Osteoblast (primary cell): Measurements from ENCODE around the gene MAPKAP1. TPM values are rescaled to one million over a fixed set of nuclear protein-coding genes. Genes with fewer than 3 reads are reported as not detected.
"Not testable (repeated sequence)": the region's sequence is repeated elsewhere in the genome, so short reads cannot be mapped to it uniquely, and the experiment has no call there.

ENCODE experiments used
- DNase-seq: peaks from one replicate; pipeline ENCODE4 v3.0.0; 2011; ENCODE audit warnings: low spot score, mixed read lengths; ENCODE audit not compliant: insufficient read length; ENCODE audit errors: missing footprints
- H2AFZ ChIP-seq: 2 replicates; pipeline ENCODE4 v1.6.0; 2011; ENCODE audit warnings: mild to moderate bottlenecking, low read length
- H3K27ac ChIP-seq: 2 replicates; pipeline ENCODE4 v1.5.1; 2011; ENCODE audit warnings: mild to moderate bottlenecking, low read depth, low read length, moderate library complexity
- H3K27me3 ChIP-seq: 2 replicates; pipeline ENCODE4 v1.6.0; 2012; ENCODE audit warnings: mild to moderate bottlenecking, control low read depth, inconsistent platforms, low read length, moderate library complexity; ENCODE audit not compliant: insufficient read depth
- H3K36me3 ChIP-seq: 2 replicates; pipeline ENCODE4 v1.5.1; 2011; ENCODE audit warnings: mild to moderate bottlenecking, low read length, control low read depth, moderate library complexity; ENCODE audit not compliant: insufficient read depth
- H3K4me1 ChIP-seq: 2 replicates; pipeline ENCODE4 v1.5.1; 2011; ENCODE audit warnings: mild to moderate bottlenecking, low read length, control low read depth, moderate library complexity; ENCODE audit not compliant: insufficient read depth
- H3K4me2 ChIP-seq: 2 replicates; pipeline ENCODE4 v1.6.0; 2011; ENCODE audit warnings: mild to moderate bottlenecking, low read length; ENCODE audit not compliant: insufficient read depth
- H3K4me3 ChIP-seq: fragments of 200-600 bp; sonication (generic); 3 replicates; pipeline ENCODE4 v1.5.1; 2012; ENCODE audit warnings: mild to moderate bottlenecking, low read length, inconsistent platforms; ENCODE audit not compliant: insufficient read depth
- H3K79me2 ChIP-seq: 2 replicates; pipeline ENCODE4 v1.6.0; 2012; ENCODE audit warnings: mild to moderate bottlenecking, low read length, control low read depth, inconsistent platforms; ENCODE audit not compliant: insufficient read depth
- H3K9me3 ChIP-seq: 2 replicates; pipeline ENCODE4 v1.5.1; 2011; ENCODE audit warnings: low read depth, low read length, control low read depth
- H4K20me1 ChIP-seq: 2 replicates; pipeline ENCODE4 v1.6.0; 2012; ENCODE audit warnings: mild to moderate bottlenecking, low read length, control low read depth; ENCODE audit not compliant: insufficient read depth
- total RNA-seq: library from RNA; depleted of rRNA; stranded (reverse); fragments of >200 nt; gene quantifications from 2 replicates; pipeline ENCODE4 v1.2.3, GENCODE V29; 2012
- TF ChIP-seq, protein P1 (sequence below): IDR thresholded peaks from 2 replicates; pipeline ENCODE4 v1.5.1; 2011; ENCODE audit warnings: mild to moderate bottlenecking, low read depth, low read length, moderate library complexity; ENCODE audit errors: extremely low read depth

MAPKAP1 gene
- total RNA-seq, 1 donor, result 72.4 TPM

DNA sequence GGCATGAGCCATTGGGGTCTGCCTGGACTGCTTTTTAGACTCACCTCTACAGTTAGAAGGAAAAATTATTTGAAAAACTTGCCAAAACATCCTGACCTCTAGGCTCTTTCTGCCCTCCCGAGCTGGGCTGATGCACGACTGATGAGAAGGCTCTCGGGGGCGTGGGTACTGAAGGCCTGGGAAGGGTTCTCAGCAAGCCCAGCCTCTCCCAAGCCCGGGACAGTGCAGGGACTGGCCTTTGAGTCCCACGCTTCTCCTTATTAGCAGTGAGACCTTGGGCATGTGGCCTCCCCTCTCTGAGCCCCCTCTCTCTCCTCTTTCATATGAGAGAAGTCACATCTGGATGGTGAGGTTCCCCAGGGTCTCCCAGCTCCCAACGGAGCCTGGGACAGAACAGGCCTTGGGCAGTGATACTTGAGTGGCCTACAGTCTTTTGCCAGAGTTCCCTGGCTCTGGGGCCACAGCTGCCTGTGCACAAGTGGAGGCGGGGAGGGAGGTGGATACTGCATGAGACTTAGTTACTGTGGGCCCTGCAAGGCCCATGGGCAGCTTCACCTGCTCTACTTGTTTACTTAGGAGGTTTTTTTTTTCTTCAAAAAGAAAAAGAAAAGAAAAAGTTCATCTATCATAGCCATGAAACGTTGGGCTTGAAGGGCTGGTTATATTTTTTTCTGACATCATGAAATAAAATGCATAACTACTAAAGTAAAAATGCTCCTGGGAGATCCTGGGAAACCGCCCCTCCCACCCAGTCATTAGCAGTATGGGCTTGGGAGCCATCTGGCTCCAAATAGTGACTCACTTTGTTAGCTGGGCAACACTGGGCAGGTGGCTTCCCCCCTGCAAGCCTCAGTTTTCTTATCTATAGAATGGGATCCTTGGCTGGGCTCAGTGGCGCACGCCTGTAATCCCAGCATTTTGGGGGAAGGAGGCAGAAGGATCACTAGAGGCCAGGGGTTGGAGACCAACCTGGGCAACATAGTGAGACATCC lies 306.0 kb downstream of the MAPKAP1 start:
- peak; percentile 79 for DNase-seq
- H3K79me2 ChIP-seq, result no peaks in the 10 kb centered on the region
- H3K4me3 ChIP-seq, result no peak overlapping the region
- no peak overlapping the region for H3K27ac ChIP-seq
- no peaks in the 10 kb centered on the region for H3K36me3 ChIP-seq
- TF ChIP-seq, protein P1, sequence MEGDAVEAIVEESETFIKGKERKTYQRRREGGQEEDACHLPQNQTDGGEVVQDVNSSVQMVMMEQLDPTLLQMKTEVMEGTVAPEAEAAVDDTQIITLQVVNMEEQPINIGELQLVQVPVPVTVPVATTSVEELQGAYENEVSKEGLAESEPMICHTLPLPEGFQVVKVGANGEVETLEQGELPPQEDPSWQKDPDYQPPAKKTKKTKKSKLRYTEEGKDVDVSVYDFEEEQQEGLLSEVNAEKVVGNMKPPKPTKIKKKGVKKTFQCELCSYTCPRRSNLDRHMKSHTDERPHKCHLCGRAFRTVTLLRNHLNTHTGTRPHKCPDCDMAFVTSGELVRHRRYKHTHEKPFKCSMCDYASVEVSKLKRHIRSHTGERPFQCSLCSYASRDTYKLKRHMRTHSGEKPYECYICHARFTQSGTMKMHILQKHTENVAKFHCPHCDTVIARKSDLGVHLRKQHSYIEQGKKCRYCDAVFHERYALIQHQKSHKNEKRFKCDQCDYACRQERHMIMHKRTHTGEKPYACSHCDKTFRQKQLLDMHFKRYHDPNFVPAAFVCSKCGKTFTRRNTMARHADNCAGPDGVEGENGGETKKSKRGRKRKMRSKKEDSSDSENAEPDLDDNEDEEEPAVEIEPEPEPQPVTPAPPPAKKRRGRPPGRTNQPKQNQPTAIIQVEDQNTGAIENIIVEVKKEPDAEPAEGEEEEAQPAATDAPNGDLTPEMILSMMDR, result no peak
- no peak overlapping the region for H3K4me2 ChIP-seq
- no peaks in the 10 kb centered on the region for H3K27me3 ChIP-seq
- no peaks in the 10 kb centered on the region for H4K20me1 ChIP-seq
- H3K4me1 ChIP-seq, result no peaks in the 10 kb centered on the region
- no peaks in the 10 kb centered on the region for H3K9me3 ChIP-seq
- no peak overlapping the region for H2AFZ ChIP-seq

DNA sequence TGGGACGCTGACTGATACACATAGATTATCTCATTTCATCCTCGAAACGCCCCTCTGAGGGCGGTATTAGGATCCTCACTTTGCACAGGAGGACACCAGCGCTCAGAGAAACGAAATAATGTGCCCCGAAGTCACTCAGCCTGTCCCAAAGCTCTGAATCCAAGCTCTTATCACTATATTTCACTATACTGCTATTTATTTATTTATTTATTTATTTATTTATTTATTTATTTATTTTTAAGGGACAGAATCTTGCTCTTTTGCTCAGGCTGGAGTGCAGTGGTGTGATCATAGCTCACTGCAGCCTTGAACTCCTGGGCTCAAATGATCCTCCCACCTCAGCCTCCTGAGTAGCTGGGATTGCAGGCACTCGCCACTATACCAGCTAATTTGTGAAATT lies 306.8 kb downstream of the MAPKAP1 start:
- DNase-seq, H3K4me2 ChIP-seq, H3K4me3 ChIP-seq, H3K9me3 ChIP-seq, H2AFZ ChIP-seq, H3K79me2 ChIP-seq, H3K27ac ChIP-seq, H3K36me3 ChIP-seq, H3K4me1 ChIP-seq, H3K27me3 ChIP-seq, H4K20me1 ChIP-seq: not testable (repeated sequence)

DNA sequence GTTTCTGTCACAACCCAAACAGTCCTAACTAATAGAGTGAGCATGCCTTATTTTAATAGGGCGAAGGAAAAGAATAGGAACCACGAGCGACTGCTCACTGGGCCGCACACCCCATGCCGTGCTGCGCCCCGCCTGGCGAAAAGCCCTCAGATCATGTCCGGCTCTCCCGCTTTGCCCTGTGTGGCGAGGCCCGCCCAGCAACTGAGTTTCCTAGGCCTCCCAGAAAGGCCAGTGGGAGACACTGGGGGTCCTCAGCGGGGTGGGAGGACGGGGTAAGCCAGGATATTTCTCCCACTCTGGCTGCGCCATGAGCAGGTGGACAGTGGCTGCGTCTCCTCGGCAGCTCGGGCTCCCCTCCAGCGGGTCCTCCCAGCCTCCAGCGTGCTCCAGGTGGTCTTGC lies 307.3 kb downstream of the MAPKAP1 start:
- no peak overlapping the region for H3K4me2 ChIP-seq
- H4K20me1 ChIP-seq, result no peaks in the 10 kb centered on the region
- no peak overlapping the region for H2AFZ ChIP-seq
- H3K27me3 ChIP-seq, result no peaks in the 10 kb centered on the region
- no peak overlapping the region for H3K4me3 ChIP-seq
- H3K4me1 ChIP-seq, result no peaks in the 10 kb centered on the region
- H3K27ac ChIP-seq, result no peak overlapping the region
- no peaks in the 10 kb centered on the region for H3K9me3 ChIP-seq
- no peaks in the 10 kb centered on the region for H3K79me2 ChIP-seq
- TF ChIP-seq, protein P1, result no peak
- peak; percentile 65 for DNase-seq
- H3K36me3 ChIP-seq, result no peaks in the 10 kb centered on the region

DNA sequence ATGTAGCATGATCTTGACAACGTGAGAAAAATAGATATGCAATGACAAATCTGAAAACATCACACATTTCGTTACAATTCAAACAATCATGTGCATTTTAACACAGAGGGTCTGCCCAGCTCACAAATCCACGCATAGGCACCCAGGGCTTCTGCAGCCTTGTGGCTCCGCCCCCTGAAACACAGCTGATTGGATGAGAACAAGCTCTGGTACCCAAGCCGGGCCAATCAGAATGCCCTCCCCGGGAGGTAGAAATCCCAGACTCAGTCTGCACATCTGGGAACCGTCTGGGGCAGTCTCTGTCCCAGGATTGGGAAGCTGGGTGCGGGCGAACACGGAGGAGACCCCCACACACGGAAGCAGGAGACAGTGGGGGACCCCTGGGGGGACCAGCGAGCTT lies 307.8 kb downstream of the MAPKAP1 start:
- Histone ChIP-seq H3K4me2 (no peak overlapping the region), H3K9me3 (no peaks in the 10 kb centered on the region), H2AFZ (no peak overlapping the region), H3K4me1 (no peaks in the 10 kb centered on the region), H3K27ac (no peak overlapping the region), H3K79me2 (no peaks in the 10 kb centered on the region), H4K20me1 (no peaks in the 10 kb centered on the region), H3K27me3 (no peaks in the 10 kb centered on the region), H3K4me3 (no peak overlapping the region), H3K36me3 (no peaks in the 10 kb centered on the region)
- TF ChIP-seq, protein P1, result no peak
- no peak for DNase-seq
